Trophoblast cell (in vitro differentiated cells and primary cell): ENCODE measurements around the gene CHST11.

Source experiments
- DNase-seq, 2 donors: peaks; one replicate each; pipeline ENCODE4 v3.0.0-alpha.2; 2016
- H2AFZ ChIP-seq: 2 replicates; pipeline ENCODE4 v1.6.1; 2013; ENCODE audit warnings: low read length, moderate library complexity, mild to moderate bottlenecking; ENCODE audit not compliant: insufficient read depth, poor library complexity
- H2AK5ac ChIP-seq: 2 replicates; pipeline ENCODE4 v1.6.1; 2013; ENCODE audit warnings: mild to moderate bottlenecking, low read length
- H2BK120ac ChIP-seq: 2 replicates; pipeline ENCODE4 v1.6.1; 2013; ENCODE audit warnings: low read length, mild to moderate bottlenecking, moderate library complexity; ENCODE audit not compliant: insufficient read depth, poor library complexity
- H2BK12ac ChIP-seq: 2 replicates; pipeline ENCODE4 v1.6.1; 2013; ENCODE audit warnings: mild to moderate bottlenecking, low read length, moderate library complexity
- H2BK5ac ChIP-seq: 2 replicates; pipeline ENCODE4 v1.6.1; 2013; ENCODE audit warnings: low read length, low read depth, moderate library complexity, mild to moderate bottlenecking; ENCODE audit not compliant: poor library complexity
- H3K14ac ChIP-seq: 2 replicates; pipeline ENCODE4 v1.6.1; 2013; ENCODE audit warnings: mild to moderate bottlenecking, low read length
- H3K18ac ChIP-seq: 2 replicates; pipeline ENCODE4 v1.6.1; 2013; ENCODE audit warnings: mild to moderate bottlenecking, low read length
- H3K23ac ChIP-seq: 2 replicates; pipeline ENCODE4 v1.6.1; 2013; ENCODE audit warnings: low read length
- H3K27ac ChIP-seq: 2 replicates; pipeline ENCODE4 v1.5.1; 2013; ENCODE audit warnings: low read depth, mild to moderate bottlenecking, inconsistent platforms, low read length, moderate library complexity
- H3K27me3 ChIP-seq: 2 replicates; pipeline ENCODE4 v1.6.1; 2013; ENCODE audit warnings: inconsistent platforms, mild to moderate bottlenecking, low read length, moderate library complexity; ENCODE audit not compliant: insufficient read depth
- H3K36me3 ChIP-seq, 2 experiments: 1 replicate in 1 of 2; 2 replicates in 1 of 2; pipeline ENCODE4 v1.6.1; 2013; ENCODE audit warnings: low read length in 2 of 2, mild to moderate bottlenecking in 2 of 2, moderate library complexity in 1 of 2; ENCODE audit not compliant: insufficient read depth in 2 of 2, control insufficient read depth in 1 of 2
- H3K4ac ChIP-seq: 2 replicates; pipeline ENCODE4 v1.6.1; 2013; ENCODE audit warnings: low read depth, mild to moderate bottlenecking, low read length, moderate library complexity
- H3K4me1 ChIP-seq, 2 experiments: 1 replicate in 1 of 2; 2 replicates in 1 of 2; pipeline ENCODE4 v1.6.1; 2013; ENCODE audit warnings: low read length in 2 of 2, mild to moderate bottlenecking in 2 of 2, moderate library complexity in 1 of 2; ENCODE audit not compliant: insufficient read depth in 2 of 2, control insufficient read depth in 1 of 2
- H3K4me2 ChIP-seq: 2 replicates; pipeline ENCODE4 v1.6.1; 2013; ENCODE audit warnings: inconsistent platforms, mild to moderate bottlenecking, low read length, moderate library complexity
- H3K4me3 ChIP-seq: 2 replicates; pipeline ENCODE4 v1.5.1; 2013; ENCODE audit warnings: mild to moderate bottlenecking, low read depth, low read length, inconsistent platforms
- H3K79me1 ChIP-seq: one replicate; pipeline ENCODE4 v1.6.1; 2013; ENCODE audit warnings: low read length
- H3K79me2 ChIP-seq: 2 replicates; pipeline ENCODE4 v1.6.1; 2013; ENCODE audit warnings: low read length, mild to moderate bottlenecking; ENCODE audit not compliant: control insufficient read depth, insufficient read depth, poor library complexity
- H3K9ac ChIP-seq: 2 replicates; pipeline ENCODE4 v1.6.1; 2013; ENCODE audit warnings: mild to moderate bottlenecking, low read length
- H3K9me3 ChIP-seq: 2 replicates; pipeline ENCODE4 v1.6.1; 2013; ENCODE audit warnings: low read depth, mild to moderate bottlenecking, control low read depth, inconsistent platforms, low read length; ENCODE audit not compliant: insufficient read depth
- H4K12ac ChIP-seq: 2 replicates; pipeline ENCODE4 v1.6.1; 2013; ENCODE audit warnings: low read depth, mild to moderate bottlenecking, low read length, moderate library complexity
- H4K8ac ChIP-seq: 2 replicates; pipeline ENCODE4 v1.6.1; 2013; ENCODE audit warnings: low read depth, mild to moderate bottlenecking, low read length, moderate library complexity
- H4K91ac ChIP-seq: one replicate; pipeline ENCODE4 v1.6.1; 2013; ENCODE audit warnings: low read depth, mild to moderate bottlenecking, low read length, moderate library complexity
- WGBS: extraction: QIAGEN DNeasy Blood & Tissue Kit; methylation state at CpG from one replicate; pipeline ENCODE4 v1.1.7; 2013; ENCODE audit warnings: missing lambda C conversion rate; ENCODE audit not compliant: insufficient read length, insufficient coverage; ENCODE audit errors: extremely low coverage; 5-methylcytosine and 5-hydroxymethylcytosine counted together

Gene CHST11

DNA sequence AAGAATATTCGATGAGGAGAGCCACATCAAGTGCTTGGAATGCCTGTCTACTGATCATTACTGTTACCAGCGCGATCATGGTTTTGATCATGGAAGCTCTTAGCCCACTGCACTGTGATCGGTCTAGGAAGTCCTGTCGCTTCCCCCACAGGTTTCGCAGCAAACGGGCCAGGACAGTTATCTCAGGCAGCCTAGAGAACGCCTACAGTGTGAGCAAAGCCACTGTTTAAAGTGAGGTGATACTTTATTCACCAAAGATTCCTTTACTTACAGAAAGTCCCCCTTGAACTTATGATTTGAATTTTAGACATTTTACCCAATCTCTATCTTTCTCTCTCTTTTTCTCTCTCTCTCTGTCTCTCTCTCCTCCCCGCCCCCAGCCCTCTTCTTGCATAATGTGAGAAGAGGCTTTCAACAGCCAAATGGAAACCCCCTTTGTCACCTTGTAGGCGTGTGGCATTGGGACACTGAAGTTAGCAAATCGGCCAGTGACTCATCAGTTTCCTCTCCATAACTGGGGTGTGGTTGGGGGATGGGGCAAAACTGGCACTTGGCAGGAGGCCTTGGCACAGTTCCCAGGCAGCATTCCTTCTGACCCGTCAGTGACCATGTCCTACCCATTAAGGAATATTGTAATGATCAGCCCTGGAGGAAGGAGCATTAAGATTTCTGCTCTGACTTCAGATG lies 214.8 kb downstream of the CHST11 start:
- no peak overlapping the region for H4K8ac ChIP-seq
- no peaks in the 10 kb centered on the region for H3K27me3 ChIP-seq
- no peak overlapping the region for H2BK120ac ChIP-seq
- peaks cover 8 to 12% of the 10 kb centered on the region in 2 experiments for H3K4me1 ChIP-seq
- no peak overlapping the region for H3K23ac ChIP-seq
- DNase-seq, result peak; percentile 47 to 68
- no peak overlapping the region for H3K4ac ChIP-seq
- H3K27ac ChIP-seq, result no peak overlapping the region
- H3K36me3 ChIP-seq, result no peaks in the 10 kb centered on the region
- WGBS, result no CpG with 5 or more reads among the region's 12 CpGs
- H2AFZ ChIP-seq, result no peak overlapping the region
- H2BK12ac ChIP-seq, result no peak overlapping the region
- no peaks in the 10 kb centered on the region for H3K79me2 ChIP-seq
- no peaks in the 10 kb centered on the region for H3K9me3 ChIP-seq
- no peak overlapping the region for H2BK5ac ChIP-seq
- no peak overlapping the region for H3K9ac ChIP-seq
- H3K4me2 ChIP-seq, result no peak overlapping the region
- H4K12ac ChIP-seq, result no peak overlapping the region
- no peak overlapping the region for H3K18ac ChIP-seq
- H2AK5ac ChIP-seq, result no peak overlapping the region
- no peak overlapping the region for H4K91ac ChIP-seq
- H3K4me3 ChIP-seq, result no peak overlapping the region
- H3K79me1 ChIP-seq, result peaks cover 1% of the 10 kb centered on the region
- H3K14ac ChIP-seq, result no peak overlapping the region

DNA sequence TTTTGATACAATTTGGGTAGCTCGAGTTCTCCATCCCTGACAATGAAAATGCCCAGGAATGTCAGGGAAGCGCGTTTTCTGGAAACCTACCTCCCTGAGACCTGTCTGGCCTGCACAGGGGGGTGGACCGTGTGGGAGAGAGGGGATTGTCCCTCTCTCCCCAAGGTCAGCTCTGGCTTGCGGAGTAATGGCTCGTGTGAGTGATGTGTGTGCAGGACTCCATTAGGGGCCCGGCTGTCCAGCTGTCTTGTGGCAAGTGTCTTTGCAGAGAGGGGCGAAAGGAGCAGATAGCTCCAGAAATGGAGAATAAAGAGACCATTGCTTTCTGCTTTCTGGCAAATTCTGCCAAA lies 215.3 kb downstream of the CHST11 start:
- no peak overlapping the region for H2BK120ac ChIP-seq
- peaks cover 5% of the 10 kb centered on the region for H3K79me1 ChIP-seq
- no peak overlapping the region for H4K12ac ChIP-seq
- H4K8ac ChIP-seq, result no peak overlapping the region
- H2AFZ ChIP-seq, result no peak overlapping the region
- H2BK12ac ChIP-seq, result no peak overlapping the region
- H3K14ac ChIP-seq, result no peak overlapping the region
- H3K27me3 ChIP-seq, result no peaks in the 10 kb centered on the region
- H3K27ac ChIP-seq, result no peak overlapping the region
- no peaks in the 10 kb centered on the region for H3K9me3 ChIP-seq
- no peak overlapping the region for H3K4me3 ChIP-seq
- H2BK5ac ChIP-seq, result no peak overlapping the region
- no peaks in the 10 kb centered on the region for H3K36me3 ChIP-seq
- no peak overlapping the region for H4K91ac ChIP-seq
- WGBS, result no CpG with 5 or more reads among the region's 8 CpGs
- H3K9ac ChIP-seq, result no peak overlapping the region
- no peaks in the 10 kb centered on the region for H3K79me2 ChIP-seq
- no peak overlapping the region for H3K18ac ChIP-seq
- H3K4me1 ChIP-seq, result peaks cover 11 to 16% of the 10 kb centered on the region in 2 experiments
- no peak overlapping the region for H3K4ac ChIP-seq
- no peak for DNase-seq
- H2AK5ac ChIP-seq, result no peak overlapping the region
- no peak overlapping the region for H3K4me2 ChIP-seq
- no peak overlapping the region for H3K23ac ChIP-seq

DNA sequence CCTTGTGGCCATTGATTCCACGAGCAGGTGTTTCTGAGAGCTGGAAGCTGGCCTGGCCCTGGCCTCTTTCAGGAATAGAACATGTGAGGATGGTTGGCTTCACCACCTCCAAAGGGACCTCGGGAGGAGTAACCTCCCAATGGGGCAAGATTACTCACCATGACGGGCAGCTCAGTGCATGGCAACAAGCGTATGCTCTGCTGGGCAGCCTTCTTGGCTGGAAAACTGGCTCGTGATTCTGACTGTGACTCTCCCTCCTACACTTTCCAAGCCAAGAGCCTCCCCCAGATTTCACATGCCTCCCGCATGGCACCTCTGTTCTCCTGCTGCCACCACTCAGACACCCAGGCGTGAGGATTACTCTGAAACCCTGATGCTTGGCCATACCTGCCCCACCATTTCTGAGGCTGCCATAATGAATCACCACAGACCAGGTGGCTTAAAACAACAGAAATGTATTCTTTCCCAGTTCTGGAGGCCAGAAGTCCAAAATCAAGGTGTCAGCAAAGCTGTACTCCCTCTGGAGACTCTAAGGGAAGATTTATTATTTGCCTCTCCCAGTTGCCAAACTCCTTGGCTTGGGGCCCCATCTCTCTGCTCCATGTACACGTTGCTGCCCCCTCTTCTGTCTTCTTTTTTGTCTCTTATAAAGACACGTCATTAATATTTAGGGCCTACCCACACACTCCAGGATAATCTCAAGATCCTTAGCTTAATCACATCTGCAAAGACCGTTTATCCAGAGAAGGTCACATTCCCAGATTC lies 215.9 kb downstream of the CHST11 start:
- Histone ChIP-seq H4K12ac (no peak overlapping the region), H3K4me2 (no peak overlapping the region), H3K4me3 (no peak overlapping the region), H3K79me1 (peaks cover 7% of the 10 kb centered on the region), H2AK5ac (no peak overlapping the region), H4K91ac (no peak overlapping the region), H3K27ac (no peak overlapping the region), H3K79me2 (no peaks in the 10 kb centered on the region), H2BK12ac (no peak overlapping the region), H3K27me3 (no peaks in the 10 kb centered on the region), H3K36me3 (no peaks in the 10 kb centered on the region), H2BK5ac (no peak overlapping the region), H3K9me3 (no peaks in the 10 kb centered on the region), H3K18ac (no peak overlapping the region), H3K4ac (no peak overlapping the region), H3K9ac (no peak overlapping the region), H3K4me1 (peaks cover 15 to 21% of the 10 kb centered on the region in 2 experiments), H4K8ac (no peak overlapping the region), H3K14ac (no peak overlapping the region), H2BK120ac (no peak overlapping the region), H3K23ac (no peak overlapping the region), H2AFZ (no peak overlapping the region)
- peak; percentile 17 to 40 for DNase-seq
- WGBS, result no CpG with 5 or more reads among the region's 10 CpGs

DNA sequence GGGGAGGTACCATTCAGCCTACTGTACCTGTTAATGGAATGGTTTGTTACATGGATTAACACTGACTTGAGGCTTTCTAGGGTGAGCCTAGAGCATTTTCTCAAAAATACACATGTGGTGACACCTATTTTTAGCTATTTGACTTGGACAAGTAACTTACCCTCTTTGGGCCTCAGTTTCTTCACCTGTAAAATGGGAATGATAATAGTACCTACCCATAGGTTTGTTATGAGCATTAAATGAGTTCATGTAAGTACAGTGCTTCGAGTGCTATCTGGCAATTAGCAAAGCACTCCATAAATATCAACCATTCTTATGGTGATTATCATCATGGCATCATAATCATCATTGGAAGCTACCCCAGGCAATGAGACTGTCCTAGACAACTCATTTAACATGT lies 216.5 kb downstream of the CHST11 start:
- H2AFZ ChIP-seq, result no peak overlapping the region
- WGBS, result no CpG with 5 or more reads among the region's 1 CpG
- no peak overlapping the region for H3K4ac ChIP-seq
- no peak overlapping the region for H3K23ac ChIP-seq
- H3K18ac ChIP-seq, result no peak overlapping the region
- no peaks in the 10 kb centered on the region for H3K79me2 ChIP-seq
- no peaks in the 10 kb centered on the region for H3K9me3 ChIP-seq
- no peak overlapping the region for H4K8ac ChIP-seq
- H4K91ac ChIP-seq, result no peak overlapping the region
- H2BK12ac ChIP-seq, result no peak overlapping the region
- no peak overlapping the region for H3K14ac ChIP-seq
- H3K79me1 ChIP-seq, result peaks cover 7% of the 10 kb centered on the region
- no peak overlapping the region for H2AK5ac ChIP-seq
- DNase-seq, result peak in 1 of 2 donors; percentile 45
- peaks cover 17 to 23% of the 10 kb centered on the region in 2 experiments for H3K4me1 ChIP-seq
- H3K36me3 ChIP-seq, result no peaks in the 10 kb centered on the region
- H3K27ac ChIP-seq, result no peak overlapping the region
- no peaks in the 10 kb centered on the region for H3K27me3 ChIP-seq
- no peak overlapping the region for H2BK120ac ChIP-seq
- no peak overlapping the region for H2BK5ac ChIP-seq
- H4K12ac ChIP-seq, result no peak overlapping the region
- H3K4me3 ChIP-seq, result no peak overlapping the region
- H3K4me2 ChIP-seq, result no peak overlapping the region
- no peak overlapping the region for H3K9ac ChIP-seq
